ENCODE measurements around the gene LRRC18.

LRRC18 gene

GRCh38 chr10:48878091-48878490, 61.5 kb downstream of the LRRC18 start:
- no peak for DNase-seq

DNA sequence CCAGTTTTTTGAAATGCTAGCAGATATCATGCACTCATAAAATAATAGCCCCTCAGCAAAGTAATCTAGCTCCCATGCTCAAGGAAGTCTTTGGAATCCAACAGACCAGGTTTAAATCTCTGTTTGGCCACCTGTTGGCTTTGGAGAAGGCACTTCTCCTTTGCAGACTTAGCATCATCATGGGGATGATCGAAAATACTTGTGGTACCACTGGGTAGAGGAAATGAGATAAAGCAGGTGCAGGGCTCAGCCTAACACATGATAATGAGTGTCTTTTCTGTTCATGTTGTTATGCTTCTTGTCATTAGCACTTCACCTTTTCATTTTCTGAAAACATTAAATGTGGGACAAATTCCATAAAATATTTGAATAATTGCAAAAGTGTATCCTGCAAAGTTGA, 67.4 kb downstream of the LRRC18 start:
- DNase-seq = no peak

All from activated naive CD4-positive, alpha-beta T cell treated with Interleukin-2 at 50 U/mL for 16 hours (primary cell).